ENCODE results near the gene NRBP1.

NRBP1 gene

GRCh38 chr2:27451095-27451494 lies 22.7 kb downstream of the NRBP1 start:
- no peak for TF ChIP-seq CTCF (IDR thresholded peaks at IDR 0.05; ENCODE audit: low read depth, low read length, missing control alignments)
- no peak for DNase-seq (ENCODE audit: extremely low read depth, low read depth)
- H3K4me3 ChIP-seq (replicated peaks; ENCODE audit: low read depth, low read length), result no peak overlapping the region

GRCh38 chr2:27453968-27454367 lies 25.5 kb downstream of the NRBP1 start:
- no peak overlapping the region for H3K4me3 ChIP-seq (replicated peaks; ENCODE audit: low read depth, low read length)
- no peak for DNase-seq (ENCODE audit: extremely low read depth, low read depth)
- TF ChIP-seq CTCF (IDR thresholded peaks at IDR 0.05; ENCODE audit: low read depth, low read length, missing control alignments), result no peak

- no peak for DNase-seq (ENCODE audit: extremely low read depth, low read depth)
- H3K4me3 ChIP-seq (replicated peaks; ENCODE audit: low read depth, low read length), result no peak overlapping the region
- no peak for TF ChIP-seq CTCF (IDR thresholded peaks at IDR 0.05; ENCODE audit: low read depth, low read length, missing control alignments)
These were observed 32.7 kb downstream of the NRBP1 start for GRCh38 chr2:27461118-27461517.

- TF ChIP-seq CTCF (IDR thresholded peaks at IDR 0.05; ENCODE audit: low read depth, low read length, missing control alignments), result no peak
- H3K4me3 ChIP-seq (replicated peaks; ENCODE audit: low read depth, low read length), result no peak overlapping the region
- DNase-seq (ENCODE audit: extremely low read depth, low read depth), result no peak
These were observed 36.0 kb downstream of the NRBP1 start for GRCh38 chr2:27464443-27464842.

- TF ChIP-seq CTCF (IDR thresholded peaks at IDR 0.05; ENCODE audit: low read depth, low read length, missing control alignments), result no peak
- H3K4me3 ChIP-seq (replicated peaks; ENCODE audit: low read depth, low read length), result no peak overlapping the region
- no peak for DNase-seq (ENCODE audit: extremely low read depth, low read depth)
These were observed 43.5 kb downstream of the NRBP1 start for GRCh38 chr2:27471961-27472360.

- no peak for TF ChIP-seq CTCF (IDR thresholded peaks at IDR 0.05; ENCODE audit: low read depth, low read length, missing control alignments)
- no peak for DNase-seq (ENCODE audit: extremely low read depth, low read depth)
- H3K4me3 ChIP-seq (replicated peaks; ENCODE audit: low read depth, low read length), result no peak overlapping the region
These were observed 57.1 kb downstream of the NRBP1 start for GRCh38 chr2:27485496-27485895.

- TF ChIP-seq CTCF (IDR thresholded peaks at IDR 0.05; ENCODE audit: low read depth, low read length, missing control alignments), result no peak
- peak overlapping the region; percentile 91 for H3K4me3 ChIP-seq (replicated peaks; ENCODE audit: low read depth, low read length)
- no peak for DNase-seq (ENCODE audit: extremely low read depth, low read depth)
These were observed 60.7 kb downstream of the NRBP1 start for GRCh38 chr2:27489118-27489497.
